Measurements from ENCODE around the gene DCAF11. TPM values are rescaled to one million over a fixed set of nuclear protein-coding genes. Genes with fewer than 3 reads are reported as not detected.

Gene DCAF11
- total RNA-seq, 4 donors from 2014 or later: 55.4 to 114 (median 79.3) TPM

GRCh38 chr14:24110060-24110459 lies 4.5 kb upstream of the DCAF11 start:
- intact Hi-C loops (cut with DNase I): no loop called here
- no peak for DNase-seq
- H3K27me3 ChIP-seq: no peaks in the 10 kb centered on the region
- peaks cover 0 to under 1% (median 0%) of the 10 kb centered on the region in 3 donors for H3K36me3 ChIP-seq
- peaks cover 2 to 21% (median 5%) of the 10 kb centered on the region in 3 donors for H3K4me1 ChIP-seq
- no peak for TF ChIP-seq POLR2A (IDR thresholded peaks at IDR 0.05)
- TF ChIP-seq CTCF (IDR thresholded peaks at IDR 0.05): no peak
- H3K27ac ChIP-seq: no peak overlapping the region
- no peaks in the 10 kb centered on the region for H3K9me3 ChIP-seq
- WGBS, 2 donors: 67 to 71% methylated on average over 9 of the region's 9 CpGs
- no peak overlapping the region for H3K4me3 ChIP-seq

- no peaks in the 10 kb centered on the region for H3K36me3 ChIP-seq
- intact Hi-C loops (cut with DNase I): no loop called here
- H3K9me3 ChIP-seq: no peaks in the 10 kb centered on the region
- no peak overlapping the region for H3K27ac ChIP-seq
- DNase-seq: no peak
- TF ChIP-seq POLR2A (IDR thresholded peaks at IDR 0.05) (no peak), CTCF (IDR thresholded peaks at IDR 0.05) (no peak)
- no peaks in the 10 kb centered on the region for H3K27me3 ChIP-seq
- peaks cover 3 to 23% (median 7%) of the 10 kb centered on the region in 3 donors for H3K4me1 ChIP-seq
- 68 to 79% methylated on average over 1 of the region's 1 CpG for WGBS, 2 donors
- no peak overlapping the region for H3K4me3 ChIP-seq
Measured at GRCh38 chr14:24110523-24110922, 4.1 kb upstream of the DCAF11 start.

- Histone ChIP-seq H3K27ac (peak overlapping the region; percentile 96 to 99 (median 99)), H3K9me3 (no peaks in the 10 kb centered on the region), H3K4me1 (peaks cover 12 to 38% (median 17%) of the 10 kb centered on the region in 3 donors), H3K27me3 (no peaks in the 10 kb centered on the region), H3K4me3 (peak overlapping the region; percentile 46 to 84 (median 68)), H3K36me3 (peaks cover under 1 to 19% (median 2%) of the 10 kb centered on the region in 3 donors)
- no peak for DNase-seq
- 15% methylated on average over 10 to 13 of the region's 15 CpGs for WGBS, 2 donors
- TF ChIP-seq POLR2A (IDR thresholded peaks at IDR 0.05) (no peak), CTCF (IDR thresholded peaks at IDR 0.05) (no peak)
- intact Hi-C loops (cut with DNase I): no loop called here
Measured at GRCh38 chr14:24113379-24113800, 1.2 kb upstream of the DCAF11 start.

GRCh38 chr14:24113801-24114531 lies 611 bp upstream of the DCAF11 start:
- TF ChIP-seq POLR2A (IDR thresholded peaks at IDR 0.05) (peak in 2 of 4 donors; percentile 9 to 73), CTCF (IDR thresholded peaks at IDR 0.05) (no peak)
- Histone ChIP-seq H3K27ac (peak overlapping the region; percentile 96 to 99 (median 99)), H3K36me3 (peaks cover 6 to 25% (median 8%) of the 10 kb centered on the region in 3 donors), H3K4me3 (peak overlapping the region; percentile 46 to 84 (median 68)), H3K4me1 (peaks cover 12 to 33% (median 17%) of the 10 kb centered on the region in 3 donors), H3K27me3 (no peaks in the 10 kb centered on the region), H3K9me3 (no peaks in the 10 kb centered on the region)
- peak; percentile 58 for DNase-seq
- intact Hi-C loops (cut with DNase I): no loop called here
- WGBS, 2 donors: 1% methylated on average over 25 to 30 of the region's 42 CpGs

- H3K36me3 ChIP-seq: peaks cover 11 to 41% (median 21%) of the 10 kb centered on the region in 3 donors
- H3K4me3 ChIP-seq: peak overlapping the region; percentile 46 to 84 (median 68)
- H3K4me1 ChIP-seq: peaks cover 12 to 28% (median 17%) of the 10 kb centered on the region in 3 donors
- TF ChIP-seq CTCF (IDR thresholded peaks at IDR 0.05) (no peak), POLR2A (IDR thresholded peaks at IDR 0.05) (no peak)
- peak overlapping the region; percentile 96 to 99 (median 99) for H3K27ac ChIP-seq
- DNase-seq: no peak
- no peaks in the 10 kb centered on the region for H3K9me3 ChIP-seq
- intact Hi-C loops (cut with DNase I): no loop called here
- WGBS, 2 donors: 0 to 4% methylated on average over 11 to 12 of the region's 14 CpGs
- H3K27me3 ChIP-seq: no peaks in the 10 kb centered on the region
Measured at GRCh38 chr14:24115422-24116127, 998 bp downstream of the DCAF11 start.

Measured in esophagus squamous epithelium (tissue), 5 donors.